Lower leg skin (tissue), 4 donors: ENCODE data around the gene VGLL2. TPM values are rescaled to one million over a fixed set of nuclear protein-coding genes. Genes with fewer than 3 reads are reported as not detected.
A peak's percentile ranks its signal among the peaks of the same experiment; 100 is the strongest.

Source experiments
- DNase-seq, 2 donors: peaks; one replicate each; pipeline ENCODE4 v3.0.0-alpha.2; 2019; ENCODE audit warnings: low spot score in 2 of 2
- H3K4me3 ChIP-seq: fragments of 200-600 bp; sonication (generic); 2 replicates; pipeline ENCODE4 v1.5.1; 2017; ENCODE audit warnings: mild to moderate bottlenecking, low read depth; ENCODE audit not compliant: poor library complexity, severe bottlenecking
- POLR2A ChIP-seq, 2 donors: fragments of 450-650 bp; IDR thresholded peaks; one replicate each; pipeline ENCODE4 v1.6.1; 2016 to 2017; ENCODE audit warnings: antibody characterized with exemption in 2 of 2, mild to moderate bottlenecking in 1 of 2, moderate library complexity in 1 of 2
- WGBS, 2 donors: methylation state at CpG; one replicate each; pipeline ENCODE4 v1.1.5; 2018; 5-methylcytosine and 5-hydroxymethylcytosine counted together
- intact Hi-C: fragments of 100-400 bp; cut with DNase I; formaldehyde crosslinking; loops from one replicate; pipeline ENCODE4 v1.15.0; 2023; ENCODE audit warnings: low total_unique reads
- total RNA-seq, 4 donors: library from RNA; depleted of rRNA; stranded (reverse); fragments of >200 nt; gene quantifications; one replicate each; pipeline ENCODE4 v1.1.0, GENCODE V29; 2016
- TF ChIP-seq, protein P1 (sequence below), 3 donors: fragments of 450-650 bp; IDR thresholded peaks; one replicate each; pipeline ENCODE4 v1.5.1; 2016; ENCODE audit warnings: antibody characterized with exemption in 3 of 3, mild to moderate bottlenecking in 3 of 3, moderate library complexity in 2 of 3

The VGLL2 gene
- not detected for total RNA-seq

DNA sequence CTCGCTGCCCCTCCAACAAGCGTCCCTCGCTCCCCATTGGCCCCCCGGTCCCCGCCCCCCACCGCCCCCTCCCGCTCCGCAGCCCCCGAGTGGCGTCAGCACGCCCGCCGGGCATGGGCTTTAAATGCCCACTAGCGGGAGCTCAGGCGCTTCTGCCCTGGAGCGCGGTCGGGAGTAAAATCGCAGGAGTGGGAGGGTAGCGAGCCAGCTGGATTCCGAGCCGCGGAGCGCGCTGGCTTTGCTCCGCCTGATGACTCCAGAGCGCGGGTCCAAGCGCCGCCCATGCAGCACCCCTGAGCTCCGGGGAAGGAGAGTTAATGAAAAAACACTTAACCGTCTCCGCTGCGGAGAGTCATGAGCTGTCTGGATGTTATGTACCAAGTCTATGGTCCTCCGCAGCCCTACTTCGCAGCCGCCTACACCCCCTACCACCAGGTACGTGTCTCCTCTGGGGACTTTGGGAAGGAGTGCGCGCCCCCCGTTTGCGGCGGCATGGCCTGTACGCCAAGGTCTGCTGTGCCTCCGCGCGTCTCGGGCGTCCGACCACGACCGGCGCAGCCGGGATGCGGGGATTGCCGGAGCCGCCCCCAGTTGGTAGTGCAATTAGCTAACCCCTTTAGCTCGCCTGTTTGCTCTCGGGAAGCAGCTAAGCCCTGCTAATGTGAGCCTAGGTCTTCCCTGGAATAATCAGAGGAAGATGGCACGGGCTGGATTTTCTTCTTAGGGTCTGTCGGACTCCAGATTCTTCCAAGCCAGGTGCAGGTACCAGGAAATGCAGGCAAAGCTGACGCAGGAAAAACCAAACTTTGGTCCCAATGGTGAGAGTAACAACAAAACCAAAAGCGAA, at the start of gene VGLL2:
TSS of gene VGLL2 (plus strand) at position 149 of the 847 bp plus-strand sequence. CDS start at position 355, 206 bp downstream.
- WGBS, 2 donors = 3 to 4% methylated on average over 38 to 49 of the region's 63 CpGs
- intact Hi-C loops = no loop called here
- no peak for DNase-seq
- no peak for TF ChIP-seq POLR2A (IDR thresholded peaks at IDR 0.05)
- TF ChIP-seq, protein P1, sequence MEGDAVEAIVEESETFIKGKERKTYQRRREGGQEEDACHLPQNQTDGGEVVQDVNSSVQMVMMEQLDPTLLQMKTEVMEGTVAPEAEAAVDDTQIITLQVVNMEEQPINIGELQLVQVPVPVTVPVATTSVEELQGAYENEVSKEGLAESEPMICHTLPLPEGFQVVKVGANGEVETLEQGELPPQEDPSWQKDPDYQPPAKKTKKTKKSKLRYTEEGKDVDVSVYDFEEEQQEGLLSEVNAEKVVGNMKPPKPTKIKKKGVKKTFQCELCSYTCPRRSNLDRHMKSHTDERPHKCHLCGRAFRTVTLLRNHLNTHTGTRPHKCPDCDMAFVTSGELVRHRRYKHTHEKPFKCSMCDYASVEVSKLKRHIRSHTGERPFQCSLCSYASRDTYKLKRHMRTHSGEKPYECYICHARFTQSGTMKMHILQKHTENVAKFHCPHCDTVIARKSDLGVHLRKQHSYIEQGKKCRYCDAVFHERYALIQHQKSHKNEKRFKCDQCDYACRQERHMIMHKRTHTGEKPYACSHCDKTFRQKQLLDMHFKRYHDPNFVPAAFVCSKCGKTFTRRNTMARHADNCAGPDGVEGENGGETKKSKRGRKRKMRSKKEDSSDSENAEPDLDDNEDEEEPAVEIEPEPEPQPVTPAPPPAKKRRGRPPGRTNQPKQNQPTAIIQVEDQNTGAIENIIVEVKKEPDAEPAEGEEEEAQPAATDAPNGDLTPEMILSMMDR (IDR thresholded peaks at IDR 0.05) = no peak
- H3K4me3 ChIP-seq = peak within 1 kb of the TSS; percentile 21

GRCh38 chr6:117222861-117223260, 42.5 kb upstream of the VGLL2 start:
- WGBS, 2 donors = 92% methylated on average over 3 of the region's 3 CpGs
- intact Hi-C loops = no loop called here
- DNase-seq = no peak
- TF ChIP-seq, protein P1 (IDR thresholded peaks at IDR 0.05) = no peak
- TF ChIP-seq POLR2A (IDR thresholded peaks at IDR 0.05) = no peak
- no peak overlapping the region for H3K4me3 ChIP-seq

DNA sequence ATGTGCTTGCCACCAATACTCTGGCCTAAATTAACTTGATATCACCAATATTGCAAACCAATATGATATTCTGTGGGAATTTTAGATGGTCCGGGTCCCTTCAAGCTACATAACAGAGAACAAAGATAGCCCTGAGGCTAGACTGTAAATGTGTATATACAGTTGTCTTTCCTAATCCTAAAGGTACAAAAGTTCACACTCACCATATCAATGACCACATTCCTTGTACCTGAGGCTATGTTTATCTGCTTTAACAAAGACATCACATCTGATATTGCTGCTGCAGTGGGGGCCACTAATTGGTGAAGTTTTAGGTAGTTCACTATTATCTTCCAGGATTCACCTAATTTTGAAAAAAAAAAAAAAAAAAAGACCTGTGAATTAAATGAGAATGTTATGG, 38.6 kb upstream of the VGLL2 start:
- no peak for DNase-seq
- H3K4me3 ChIP-seq = no peak overlapping the region
- 95 to 100% methylated on average over 1 of the region's 1 CpG for WGBS, 2 donors
- TF ChIP-seq, protein P1 (IDR thresholded peaks at IDR 0.05) = no peak
- no peak for TF ChIP-seq POLR2A (IDR thresholded peaks at IDR 0.05)
- intact Hi-C loops = no loop called here

DNA sequence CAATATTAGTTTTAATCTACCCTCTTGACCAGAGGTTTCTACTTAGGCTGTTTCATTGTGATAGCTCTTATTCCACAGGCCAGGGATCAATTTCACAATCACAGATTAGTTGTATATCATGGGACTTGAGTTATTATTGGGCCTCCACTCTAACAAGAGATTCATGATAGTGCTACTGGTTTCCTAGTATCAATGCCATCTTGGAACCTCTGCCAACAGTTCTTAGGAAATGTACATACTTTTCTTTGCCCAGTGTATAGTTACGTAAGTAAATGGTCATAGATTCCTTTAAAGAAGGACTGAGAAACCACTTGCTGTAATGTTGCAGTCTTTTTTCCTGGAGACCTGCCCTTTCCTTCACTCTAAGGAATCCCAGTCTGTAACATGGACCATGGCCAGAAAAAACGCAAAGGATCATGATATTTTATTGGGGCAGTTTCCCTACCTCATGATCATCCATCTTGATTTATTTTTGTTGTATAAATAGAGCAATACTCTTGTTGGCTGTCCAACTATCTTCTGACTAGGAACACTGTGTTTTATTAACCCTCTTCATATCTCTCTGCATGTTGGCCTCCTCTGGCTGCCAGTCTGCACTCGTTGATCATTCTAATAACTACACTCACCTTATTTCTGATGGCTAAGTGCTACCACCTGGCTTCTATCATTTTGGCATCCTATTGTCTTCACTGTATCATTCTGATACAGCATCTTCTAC, 38.0 kb upstream of the VGLL2 start:
- no peak overlapping the region for H3K4me3 ChIP-seq
- no peak for DNase-seq
- 71 to 79% methylated on average over 3 of the region's 3 CpGs for WGBS, 2 donors
- no peak for TF ChIP-seq POLR2A (IDR thresholded peaks at IDR 0.05)
- TF ChIP-seq, protein P1 (IDR thresholded peaks at IDR 0.05) = no peak
- intact Hi-C loops = no loop called here

GRCh38 chr6:117228202-117228601, 37.2 kb upstream of the VGLL2 start:
- intact Hi-C loops = no loop called here
- WGBS, 2 donors = 71 to 73% methylated on average over 1 of the region's 1 CpG
- TF ChIP-seq, protein P1 (IDR thresholded peaks at IDR 0.05) = no peak
- no peak for TF ChIP-seq POLR2A (IDR thresholded peaks at IDR 0.05)
- DNase-seq = no peak
- H3K4me3 ChIP-seq = no peak overlapping the region
